ENCODE results near the gene HERC3.

The HERC3 gene

DNA sequence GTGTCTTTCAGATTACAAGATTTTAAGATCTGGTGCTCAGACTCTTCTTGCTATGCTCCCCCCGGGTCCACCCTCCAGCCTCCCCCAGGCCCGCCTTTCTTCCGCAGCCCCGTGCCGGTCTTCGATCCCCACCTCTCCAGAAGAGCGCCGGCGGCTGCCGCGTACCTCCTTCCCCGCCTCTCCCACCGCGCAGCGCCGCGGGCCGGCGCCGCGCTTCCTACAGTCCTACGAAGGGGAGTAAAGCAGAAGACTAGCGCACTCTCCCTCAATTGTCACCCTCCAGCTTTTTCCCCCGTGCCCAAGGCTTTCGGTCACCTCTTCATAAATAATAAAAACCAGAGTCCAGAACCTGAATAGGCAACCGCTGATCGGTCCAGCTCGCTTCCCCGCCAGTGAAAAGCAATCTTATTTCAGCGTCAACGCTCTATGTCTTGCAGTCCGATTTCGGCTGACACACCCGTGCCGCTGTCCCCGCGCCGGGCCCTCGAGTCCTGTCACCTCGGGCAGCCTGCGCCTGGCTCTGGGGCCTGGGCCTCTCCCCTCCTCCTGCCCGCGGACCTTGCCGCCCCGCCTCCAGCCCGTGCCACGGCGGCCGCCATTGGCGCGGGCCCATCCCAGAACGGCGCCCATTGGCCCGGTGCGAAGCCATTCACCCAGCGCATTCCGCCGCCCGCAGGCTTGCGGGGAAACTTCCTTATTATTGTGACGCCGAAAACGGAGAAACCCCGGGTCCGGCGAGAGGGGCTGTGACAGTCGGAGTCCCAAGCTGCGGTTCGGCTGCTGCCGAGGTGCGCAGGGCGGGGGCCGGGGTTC lies at the start of gene HERC3:
Gene HERC3 (plus strand): TSS at position 694 of the 813 bp plus-strand sequence. CDS start 13,344 bp downstream, outside the sequence.
- peaks cover 16% of the 10 kb centered on the region for H3K4me1 ChIP-seq (ENCODE audit: control insufficient read depth, insufficient read depth, low read length)
- H3K36me3 ChIP-seq (ENCODE audit: control insufficient read depth, insufficient read depth, low read length, severe bottlenecking), result peaks cover 10% of the 10 kb centered on the region
- peak; percentile 96 for DNase-seq (ENCODE audit: low read depth)
- no peaks in the 10 kb centered on the region for H3K9me3 ChIP-seq (ENCODE audit: control insufficient read depth, low read length)
- H3K4me3 ChIP-seq (ENCODE audit: low read length), result peak within 1 kb of the TSS; percentile 87
- peak within 1 kb of the TSS; percentile 90 for H3K9ac ChIP-seq (ENCODE audit: low read length)
- H3K27me3 ChIP-seq (replicated peaks; ENCODE audit: control insufficient read depth, insufficient read depth, low read length), result no peaks in the 10 kb centered on the region

DNA sequence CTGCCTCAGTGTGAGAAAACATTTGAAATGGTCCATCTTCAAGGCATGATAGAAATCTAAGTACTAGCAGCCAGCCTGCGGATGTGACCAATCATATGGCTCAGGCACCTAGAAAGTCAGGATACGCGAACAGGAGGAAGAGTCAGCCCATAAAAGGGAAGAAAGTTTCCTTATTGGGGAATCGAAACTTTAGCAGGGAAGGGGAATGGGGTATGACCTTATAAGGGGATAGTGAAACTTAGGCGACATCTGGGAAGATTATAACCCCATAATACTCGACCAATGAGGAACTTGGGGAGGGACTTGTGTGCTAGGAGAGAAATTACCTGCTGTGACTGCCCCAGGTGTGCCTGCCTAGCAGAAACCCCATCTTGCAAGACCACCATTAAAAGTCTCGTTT lies 42.5 kb upstream of the HERC3 start:
- Histone ChIP-seq H3K9ac (ENCODE audit: low read length) (no peak overlapping the region), H3K27me3 (replicated peaks; ENCODE audit: control insufficient read depth, insufficient read depth, low read length) (no peaks in the 10 kb centered on the region), H3K4me1 (ENCODE audit: control insufficient read depth, insufficient read depth, low read length) (no peaks in the 10 kb centered on the region), H3K36me3 (ENCODE audit: control insufficient read depth, insufficient read depth, low read length, severe bottlenecking) (no peaks in the 10 kb centered on the region), H3K9me3 (ENCODE audit: control insufficient read depth, low read length) (no peaks in the 10 kb centered on the region), H3K4me3 (ENCODE audit: low read length) (no peak overlapping the region)
- DNase-seq (ENCODE audit: low read depth), result no peak

DNA sequence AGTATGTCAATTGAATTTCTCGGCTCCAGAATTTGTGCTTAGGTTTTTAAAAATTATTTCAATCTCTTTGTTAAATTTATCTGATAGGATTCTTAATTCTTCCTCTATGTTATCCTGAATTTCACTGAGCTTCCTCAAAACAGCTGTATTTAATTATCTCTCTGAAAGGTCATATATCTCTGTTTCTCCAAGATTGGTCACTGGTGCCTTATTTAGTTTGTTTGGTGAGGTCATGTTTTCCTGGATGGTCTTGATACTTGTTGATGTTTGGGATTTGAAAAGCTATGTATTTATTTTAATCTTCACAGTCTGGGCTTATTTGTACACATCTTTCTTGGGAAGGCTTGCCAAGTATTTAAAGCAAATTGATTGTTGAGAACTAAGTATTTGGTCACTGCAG lies 24.7 kb upstream of the HERC3 start:
- H3K36me3 ChIP-seq (ENCODE audit: control insufficient read depth, insufficient read depth, low read length, severe bottlenecking), result no peaks in the 10 kb centered on the region
- H3K27me3 ChIP-seq (replicated peaks; ENCODE audit: control insufficient read depth, insufficient read depth, low read length), result no peaks in the 10 kb centered on the region
- H3K9me3 ChIP-seq (ENCODE audit: control insufficient read depth, low read length), result no peaks in the 10 kb centered on the region
- H3K9ac ChIP-seq (ENCODE audit: low read length), result no peak overlapping the region
- no peak for DNase-seq (ENCODE audit: low read depth)
- peaks cover 9% of the 10 kb centered on the region for H3K4me1 ChIP-seq (ENCODE audit: control insufficient read depth, insufficient read depth, low read length)
- H3K4me3 ChIP-seq (ENCODE audit: low read length), result no peak overlapping the region

DNA sequence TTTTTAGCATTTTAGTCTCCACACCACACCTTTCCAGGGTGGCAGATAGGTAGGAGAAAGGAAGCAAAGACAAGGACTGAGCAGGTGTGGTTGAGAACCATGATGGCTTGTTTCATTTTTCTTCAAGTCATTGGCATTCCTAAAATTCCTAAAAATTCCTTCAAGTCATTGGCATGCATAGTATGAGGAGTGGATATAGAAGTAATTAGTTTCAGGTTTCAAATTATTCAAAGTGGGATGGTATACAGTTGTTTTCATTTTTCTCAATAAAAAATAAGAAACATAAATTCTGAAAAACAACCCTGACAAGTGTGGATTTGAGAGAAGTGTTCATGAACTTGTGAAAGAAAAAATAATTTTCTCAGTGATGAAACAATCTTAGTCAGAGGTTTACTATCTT lies 22.3 kb upstream of the HERC3 start:
- Histone ChIP-seq H3K9ac (ENCODE audit: low read length) (no peak overlapping the region), H3K4me1 (ENCODE audit: control insufficient read depth, insufficient read depth, low read length) (peaks cover 20% of the 10 kb centered on the region), H3K4me3 (ENCODE audit: low read length) (no peak overlapping the region), H3K36me3 (ENCODE audit: control insufficient read depth, insufficient read depth, low read length, severe bottlenecking) (no peaks in the 10 kb centered on the region), H3K9me3 (ENCODE audit: control insufficient read depth, low read length) (no peaks in the 10 kb centered on the region), H3K27me3 (replicated peaks; ENCODE audit: control insufficient read depth, insufficient read depth, low read length) (no peaks in the 10 kb centered on the region)
- DNase-seq (ENCODE audit: low read depth), result no peak

DNA sequence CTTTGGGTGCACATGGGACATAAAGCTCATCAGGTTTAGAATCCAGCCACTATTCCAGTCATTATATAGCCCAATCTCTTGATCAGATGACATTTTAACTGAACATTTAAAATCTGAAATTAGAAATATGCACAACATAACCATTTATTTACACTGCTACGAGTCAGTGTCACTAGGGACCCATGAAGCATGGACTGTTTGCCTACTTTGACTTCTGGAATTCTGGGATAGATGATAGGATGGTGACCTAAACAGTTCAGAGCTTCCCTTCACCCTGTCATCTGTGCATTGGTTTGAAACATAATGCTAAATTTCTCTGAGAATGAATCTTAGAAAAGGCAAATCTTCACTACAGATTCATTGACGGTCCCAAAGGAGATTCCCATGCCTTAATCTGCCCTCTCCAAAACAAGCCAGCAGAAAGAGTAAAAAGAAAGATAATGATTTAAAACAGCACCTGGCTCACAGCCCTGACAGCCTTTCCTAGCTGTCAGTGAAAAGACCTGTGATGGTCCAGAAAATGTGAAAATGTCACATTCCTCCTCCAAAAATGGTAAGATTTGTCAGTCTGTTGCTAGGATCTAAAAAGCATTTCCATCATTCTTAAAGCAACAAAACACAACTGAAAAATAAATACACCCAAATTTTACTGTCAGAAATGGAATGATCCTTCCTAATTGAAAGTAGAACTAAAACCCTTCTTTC lies 18.9 kb upstream of the HERC3 start:
- no peaks in the 10 kb centered on the region for H3K36me3 ChIP-seq (ENCODE audit: control insufficient read depth, insufficient read depth, low read length, severe bottlenecking)

DNA sequence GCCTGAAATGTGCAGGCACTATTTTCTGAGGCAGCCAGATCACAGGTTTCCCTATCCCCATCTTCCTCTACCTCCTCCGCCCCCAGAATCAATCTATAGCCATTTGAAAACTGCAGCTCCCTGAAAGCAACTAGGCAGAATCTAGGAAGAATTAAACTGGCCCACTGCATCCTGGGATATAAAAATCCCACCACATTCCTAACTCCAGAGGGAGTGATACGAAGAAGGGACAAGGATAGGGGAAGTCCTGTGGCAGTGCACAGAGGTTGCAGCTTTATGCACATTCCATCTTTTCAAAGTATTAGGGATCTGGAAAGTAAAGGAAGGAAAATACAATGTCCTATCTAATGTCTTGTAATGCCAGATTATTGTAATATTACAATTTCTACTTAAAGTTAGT lies 18.3 kb upstream of the HERC3 start:
- Histone ChIP-seq H3K9ac (ENCODE audit: low read length) (no peak overlapping the region), H3K4me3 (ENCODE audit: low read length) (no peak overlapping the region), H3K36me3 (ENCODE audit: control insufficient read depth, insufficient read depth, low read length, severe bottlenecking) (no peaks in the 10 kb centered on the region), H3K4me1 (ENCODE audit: control insufficient read depth, insufficient read depth, low read length) (peaks cover 20% of the 10 kb centered on the region), H3K9me3 (ENCODE audit: control insufficient read depth, low read length) (no peaks in the 10 kb centered on the region), H3K27me3 (replicated peaks; ENCODE audit: control insufficient read depth, insufficient read depth, low read length) (no peaks in the 10 kb centered on the region)
- DNase-seq (ENCODE audit: low read depth), result peak; percentile 46

More for the DNA sequence above, 18.9 kb upstream of the HERC3 start:
- Histone ChIP-seq H3K9ac (ENCODE audit: low read length) (no peak overlapping the region), H3K4me1 (ENCODE audit: control insufficient read depth, insufficient read depth, low read length) (peaks cover 20% of the 10 kb centered on the region), H3K27me3 (replicated peaks; ENCODE audit: control insufficient read depth, insufficient read depth, low read length) (no peaks in the 10 kb centered on the region), H3K4me3 (ENCODE audit: low read length) (no peak overlapping the region), H3K9me3 (ENCODE audit: control insufficient read depth, low read length) (no peaks in the 10 kb centered on the region)
- no peak for DNase-seq (ENCODE audit: low read depth)

DNA sequence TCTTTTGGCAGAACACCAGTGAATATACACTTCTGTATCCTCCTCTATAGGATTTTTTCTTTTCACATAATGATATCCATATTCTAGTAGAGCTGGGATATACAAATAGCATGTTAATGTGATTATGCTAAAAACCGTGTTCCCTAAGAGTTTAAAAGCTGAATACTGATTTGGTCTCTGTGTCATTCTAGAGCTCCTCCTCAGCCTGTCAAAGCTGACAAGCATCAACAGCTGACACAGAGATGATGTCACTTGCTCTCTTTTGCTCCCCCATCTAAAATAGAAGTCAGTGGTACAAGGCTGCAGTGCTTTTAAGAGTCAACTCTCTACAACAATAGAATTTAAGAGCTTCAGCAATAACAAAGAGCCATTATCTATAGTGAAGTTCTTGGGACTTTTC lies 17.1 kb upstream of the HERC3 start:
- Histone ChIP-seq H3K4me3 (ENCODE audit: low read length) (no peak overlapping the region), H3K9ac (ENCODE audit: low read length) (no peak overlapping the region), H3K4me1 (ENCODE audit: control insufficient read depth, insufficient read depth, low read length) (peaks cover 14% of the 10 kb centered on the region), H3K9me3 (ENCODE audit: control insufficient read depth, low read length) (no peaks in the 10 kb centered on the region), H3K27me3 (replicated peaks; ENCODE audit: control insufficient read depth, insufficient read depth, low read length) (no peaks in the 10 kb centered on the region), H3K36me3 (ENCODE audit: control insufficient read depth, insufficient read depth, low read length, severe bottlenecking) (no peaks in the 10 kb centered on the region)
- no peak for DNase-seq (ENCODE audit: low read depth)

DNA sequence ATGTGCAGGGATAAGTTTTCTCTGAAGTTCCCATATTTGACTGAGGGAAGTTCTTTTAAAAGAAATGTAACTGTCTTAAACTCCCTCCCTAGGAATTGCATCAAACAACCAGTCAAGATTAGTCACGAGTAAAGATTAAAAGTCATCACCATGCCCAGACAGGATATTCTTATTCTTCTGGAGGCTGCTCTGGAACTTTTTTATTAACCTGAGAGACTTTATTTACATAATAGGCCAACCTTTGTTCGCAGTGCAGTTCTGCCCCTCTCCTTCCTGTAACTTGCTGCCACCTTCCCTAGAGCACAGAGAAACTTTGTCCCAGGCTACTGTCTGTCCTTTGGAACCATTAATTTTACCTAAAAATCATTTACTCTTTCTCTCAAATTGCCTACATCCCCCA lies 9.8 kb upstream of the HERC3 start:
- Histone ChIP-seq H3K4me3 (ENCODE audit: low read length) (no peak overlapping the region), H3K4me1 (ENCODE audit: control insufficient read depth, insufficient read depth, low read length) (no peaks in the 10 kb centered on the region), H3K9ac (ENCODE audit: low read length) (no peak overlapping the region), H3K9me3 (ENCODE audit: control insufficient read depth, low read length) (no peaks in the 10 kb centered on the region), H3K36me3 (ENCODE audit: control insufficient read depth, insufficient read depth, low read length, severe bottlenecking) (no peaks in the 10 kb centered on the region), H3K27me3 (replicated peaks; ENCODE audit: control insufficient read depth, insufficient read depth, low read length) (no peaks in the 10 kb centered on the region)
- DNase-seq (ENCODE audit: low read depth), result no peak

DNA sequence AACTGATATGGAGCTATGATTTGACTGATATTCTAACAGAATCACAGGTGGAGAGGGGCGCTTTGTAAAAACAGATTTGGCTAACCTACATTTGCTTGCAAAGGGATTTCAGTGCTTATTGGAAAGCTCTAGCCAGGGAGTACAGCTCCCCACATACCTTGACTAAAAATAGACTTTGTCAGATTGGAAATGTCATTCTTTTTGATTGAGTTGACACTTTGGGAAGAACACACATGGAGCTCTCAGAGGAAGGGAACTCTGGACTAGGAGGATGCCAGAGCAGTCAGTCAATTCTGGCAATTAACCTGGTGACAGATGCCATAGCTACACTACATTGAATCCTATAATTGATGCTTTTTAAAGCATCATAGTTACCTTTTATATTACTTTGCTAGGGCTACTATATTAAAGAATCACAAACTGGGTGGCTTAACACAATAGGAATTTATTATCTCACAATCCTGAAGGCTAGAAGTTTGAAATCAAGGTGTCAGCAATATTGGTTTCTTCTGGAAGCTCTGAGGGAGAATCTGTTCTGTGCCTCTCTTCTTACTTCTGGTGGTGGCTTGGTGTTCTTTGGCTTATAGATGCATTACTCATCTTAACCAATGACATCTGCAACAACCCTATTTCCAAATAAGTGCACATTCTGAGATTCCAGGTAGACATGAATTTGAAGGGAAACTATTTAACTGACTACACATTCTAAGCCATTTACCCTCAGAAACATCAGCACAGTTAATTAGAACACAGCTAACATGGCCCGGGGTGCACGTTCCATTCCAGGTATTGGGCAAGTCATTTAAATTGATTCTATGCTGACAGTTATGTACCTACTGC lies 8.4 kb upstream of the HERC3 start:
- Histone ChIP-seq H3K9ac (ENCODE audit: low read length) (no peak overlapping the region), H3K36me3 (ENCODE audit: control insufficient read depth, insufficient read depth, low read length, severe bottlenecking) (no peaks in the 10 kb centered on the region), H3K4me3 (ENCODE audit: low read length) (no peak overlapping the region), H3K4me1 (ENCODE audit: control insufficient read depth, insufficient read depth, low read length) (no peaks in the 10 kb centered on the region), H3K9me3 (ENCODE audit: control insufficient read depth, low read length) (no peaks in the 10 kb centered on the region), H3K27me3 (replicated peaks; ENCODE audit: control insufficient read depth, insufficient read depth, low read length) (no peaks in the 10 kb centered on the region)
- DNase-seq (ENCODE audit: low read depth), result no peak

DNA sequence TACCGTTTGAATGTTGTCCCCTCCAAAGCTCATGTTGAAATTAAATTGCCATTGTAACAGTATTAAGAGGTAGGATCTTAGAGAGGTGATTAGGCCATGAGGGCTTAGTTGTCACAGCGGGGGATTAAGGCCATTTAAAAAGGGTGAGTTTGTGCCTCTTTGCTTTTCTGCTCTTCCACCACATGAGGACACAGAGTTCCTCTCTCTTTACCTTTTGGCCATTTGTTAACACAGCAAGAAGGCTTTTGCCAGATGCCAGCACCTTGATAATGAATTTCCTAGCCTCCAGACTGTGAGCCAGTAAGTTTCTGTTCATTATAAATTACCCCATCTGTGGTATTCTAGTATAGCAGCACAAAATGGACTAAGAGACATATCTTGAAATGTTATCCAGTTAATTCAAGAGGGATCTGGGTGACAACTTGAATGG lies 7.8 kb upstream of the HERC3 start:
- no peak for DNase-seq (ENCODE audit: low read depth)
- H3K9me3 ChIP-seq (ENCODE audit: control insufficient read depth, low read length), result no peaks in the 10 kb centered on the region
- no peaks in the 10 kb centered on the region for H3K4me1 ChIP-seq (ENCODE audit: control insufficient read depth, insufficient read depth, low read length)
- no peaks in the 10 kb centered on the region for H3K36me3 ChIP-seq (ENCODE audit: control insufficient read depth, insufficient read depth, low read length, severe bottlenecking)
- H3K9ac ChIP-seq (ENCODE audit: low read length), result no peak overlapping the region
- H3K4me3 ChIP-seq (ENCODE audit: low read length), result no peak overlapping the region
- no peaks in the 10 kb centered on the region for H3K27me3 ChIP-seq (replicated peaks; ENCODE audit: control insufficient read depth, insufficient read depth, low read length)

DNA sequence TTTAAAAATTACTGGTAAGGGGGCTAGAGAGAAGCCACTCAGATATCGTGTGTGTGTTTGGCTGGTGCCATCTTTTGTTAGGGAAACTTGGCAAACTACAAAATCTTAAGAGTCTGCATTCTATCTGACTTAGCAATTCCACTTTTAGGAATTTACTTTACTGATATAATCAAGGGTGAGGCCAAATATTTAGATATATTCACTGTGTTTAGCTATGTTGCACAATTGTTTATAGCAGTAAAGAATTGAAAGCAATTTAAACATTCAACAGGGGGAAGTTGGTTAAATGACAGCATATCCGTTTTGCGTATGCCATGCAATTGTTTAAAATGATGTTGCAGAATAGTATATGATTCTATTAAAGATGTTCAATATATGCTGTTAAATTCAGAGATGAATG lies 6.4 kb upstream of the HERC3 start:
- H3K27me3 ChIP-seq (replicated peaks; ENCODE audit: control insufficient read depth, insufficient read depth, low read length), result no peaks in the 10 kb centered on the region
- no peak overlapping the region for H3K4me3 ChIP-seq (ENCODE audit: low read length)
- peak; percentile 78 for DNase-seq (ENCODE audit: low read depth)
- no peaks in the 10 kb centered on the region for H3K9me3 ChIP-seq (ENCODE audit: control insufficient read depth, low read length)
- no peaks in the 10 kb centered on the region for H3K36me3 ChIP-seq (ENCODE audit: control insufficient read depth, insufficient read depth, low read length, severe bottlenecking)
- no peak overlapping the region for H3K9ac ChIP-seq (ENCODE audit: low read length)
- peaks cover 1% of the 10 kb centered on the region for H3K4me1 ChIP-seq (ENCODE audit: control insufficient read depth, insufficient read depth, low read length)

Data from adipocyte (in vitro differentiated cells).